Mucosa of descending colon (tissue), 3 donors: ENCODE measurements around the gene STK32A. TPM values are rescaled to one million over a fixed set of nuclear protein-coding genes. Genes with fewer than 3 reads are reported as not detected.

Source experiments
- ATAC-seq: fragments of 200-7000 bp; cut with Tn5 transposase; one replicate; pipeline ENCODE4 v1.9.1; 2020; ENCODE audit warnings: mild to moderate bottlenecking, moderate library complexity
- DNase-seq, 3 donors: peaks; one replicate each; pipeline ENCODE4 v3.0.0-alpha.2; 2020
- H3K36me3 ChIP-seq: fragments of 200-600 bp; one replicate; pipeline ENCODE4 v1.8.0; 2021; ENCODE audit warnings: low read depth, mild to moderate bottlenecking
- H3K4me1 ChIP-seq: fragments of 200-600 bp; one replicate; pipeline ENCODE4 v1.8.0; 2021; ENCODE audit warnings: low read depth, mild to moderate bottlenecking
- H3K4me3 ChIP-seq: fragments of 200-600 bp; one replicate; pipeline ENCODE4 v1.8.0; 2021; ENCODE audit warnings: mild to moderate bottlenecking
- H3K9me3 ChIP-seq: fragments of 200-600 bp; one replicate; pipeline ENCODE4 v1.8.0; 2021; ENCODE audit warnings: mild to moderate bottlenecking
- intact Hi-C, 2 donors: fragments of 100-400 bp; cut with DNase I in 1 of 2; cut with micrococcal nuclease in 1 of 2; formaldehyde crosslinking; loops; one replicate each; pipeline versions ENCODE4 v1.11.0 to v1.11.1; 2022; cut with DNase I, micrococcal nuclease
- total RNA-seq, 3 donors: library from RNA; stranded (reverse); fragmentation: NEBNext Ultra II Directional in 2 of 3; extraction: Animal tissue kit (Norgen Biotek cat#: 25700) in 2 of 3; gene quantifications; one replicate each; pipeline versions ENCODE4 v1.2.1 to v1.2.4, GENCODE V29; 2021 to 2023
- TF ChIP-seq, protein P1 (sequence below): fragments of 200-600 bp; IDR thresholded peaks from one replicate; pipeline ENCODE4 v1.8.0; 2022; ENCODE audit warnings: antibody characterized with exemption, mild to moderate bottlenecking
- donor health status: DM: no; HTN: no; CAD: no; lungs with moderate emphysema.
- donor health status: DM: no; HTN: no; CAD: no.
- donor health status: DM: no; HTN: yes; CAD: no.

STK32A gene
- total RNA-seq, 3 donors from 2014 or later = 0.43 to 4.0 (median 0.65) TPM

DNA sequence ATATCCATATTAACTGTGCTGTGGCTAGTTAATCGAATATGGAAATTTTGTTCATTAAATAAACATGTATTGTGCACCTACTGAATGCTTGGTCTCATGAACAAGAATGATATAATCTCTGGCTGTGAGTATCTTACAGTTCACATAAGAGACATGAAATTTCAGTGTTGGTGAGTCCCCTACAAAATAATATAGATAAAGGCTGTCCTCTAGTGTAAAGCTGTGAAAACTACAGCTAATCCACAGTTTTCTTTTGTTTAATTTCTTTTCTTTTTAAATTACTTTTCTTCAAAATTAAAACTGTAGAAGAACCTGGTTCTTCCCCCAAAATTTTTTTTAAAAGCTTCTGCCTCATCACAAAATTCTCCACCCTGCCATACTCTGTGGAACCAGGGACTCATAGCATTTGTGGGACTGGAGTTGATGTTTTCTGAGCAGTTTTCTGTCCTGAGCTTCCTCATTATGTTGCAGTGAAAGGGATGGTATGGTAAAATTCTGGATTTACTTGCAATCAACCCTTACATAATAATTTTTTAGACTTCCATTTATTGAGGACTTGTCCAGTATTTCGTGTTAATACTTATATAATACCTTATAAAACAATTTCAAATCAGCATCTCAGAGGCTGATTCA, 135.0 kb downstream of the STK32A start:
- intact Hi-C loops = loop anchor here (2.0 to 10.0 kb wide), 2 partner anchors 145 kb away; no protein-coding TSS in a partner anchor
- no peaks in the 10 kb centered on the region for H3K36me3 ChIP-seq
- no peaks in the 10 kb centered on the region for H3K4me1 ChIP-seq
- H3K4me3 ChIP-seq = no peak overlapping the region
- no peaks in the 10 kb centered on the region for H3K9me3 ChIP-seq
- DNase-seq (no peak), ATAC-seq (no peak)
- TF ChIP-seq, protein P1, sequence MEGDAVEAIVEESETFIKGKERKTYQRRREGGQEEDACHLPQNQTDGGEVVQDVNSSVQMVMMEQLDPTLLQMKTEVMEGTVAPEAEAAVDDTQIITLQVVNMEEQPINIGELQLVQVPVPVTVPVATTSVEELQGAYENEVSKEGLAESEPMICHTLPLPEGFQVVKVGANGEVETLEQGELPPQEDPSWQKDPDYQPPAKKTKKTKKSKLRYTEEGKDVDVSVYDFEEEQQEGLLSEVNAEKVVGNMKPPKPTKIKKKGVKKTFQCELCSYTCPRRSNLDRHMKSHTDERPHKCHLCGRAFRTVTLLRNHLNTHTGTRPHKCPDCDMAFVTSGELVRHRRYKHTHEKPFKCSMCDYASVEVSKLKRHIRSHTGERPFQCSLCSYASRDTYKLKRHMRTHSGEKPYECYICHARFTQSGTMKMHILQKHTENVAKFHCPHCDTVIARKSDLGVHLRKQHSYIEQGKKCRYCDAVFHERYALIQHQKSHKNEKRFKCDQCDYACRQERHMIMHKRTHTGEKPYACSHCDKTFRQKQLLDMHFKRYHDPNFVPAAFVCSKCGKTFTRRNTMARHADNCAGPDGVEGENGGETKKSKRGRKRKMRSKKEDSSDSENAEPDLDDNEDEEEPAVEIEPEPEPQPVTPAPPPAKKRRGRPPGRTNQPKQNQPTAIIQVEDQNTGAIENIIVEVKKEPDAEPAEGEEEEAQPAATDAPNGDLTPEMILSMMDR = no peak

DNA sequence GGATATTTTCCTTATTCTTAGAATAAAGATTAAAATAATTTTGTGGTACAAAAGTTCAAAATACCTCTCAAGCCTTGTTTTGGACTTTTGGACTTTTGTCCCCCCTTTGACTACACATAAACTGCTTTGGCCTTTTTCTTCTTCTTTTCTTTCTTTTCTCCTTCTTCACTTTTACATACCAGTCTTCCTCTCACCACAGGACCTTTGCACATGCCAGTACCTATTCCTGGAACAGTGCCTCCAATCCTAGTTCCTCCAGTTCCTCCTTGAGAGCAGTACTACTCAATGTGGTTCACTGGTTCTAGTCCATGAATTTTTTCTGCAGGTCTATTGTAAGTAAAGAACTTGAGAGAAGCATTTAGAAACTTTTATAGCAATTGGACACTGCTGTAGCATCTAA, 136.5 kb downstream of the STK32A start:
- Histone ChIP-seq H3K4me3 (no peak overlapping the region), H3K36me3 (no peaks in the 10 kb centered on the region), H3K4me1 (no peaks in the 10 kb centered on the region), H3K9me3 (no peaks in the 10 kb centered on the region)
- no peak for DNase-seq
- ATAC-seq = no peak
- TF ChIP-seq, protein P1 = no peak
- intact Hi-C loops = loop anchor here in 1 of 2 donors (10.0 kb wide), 1 partner anchor 146 kb away; no protein-coding TSS in a partner anchor

DNA sequence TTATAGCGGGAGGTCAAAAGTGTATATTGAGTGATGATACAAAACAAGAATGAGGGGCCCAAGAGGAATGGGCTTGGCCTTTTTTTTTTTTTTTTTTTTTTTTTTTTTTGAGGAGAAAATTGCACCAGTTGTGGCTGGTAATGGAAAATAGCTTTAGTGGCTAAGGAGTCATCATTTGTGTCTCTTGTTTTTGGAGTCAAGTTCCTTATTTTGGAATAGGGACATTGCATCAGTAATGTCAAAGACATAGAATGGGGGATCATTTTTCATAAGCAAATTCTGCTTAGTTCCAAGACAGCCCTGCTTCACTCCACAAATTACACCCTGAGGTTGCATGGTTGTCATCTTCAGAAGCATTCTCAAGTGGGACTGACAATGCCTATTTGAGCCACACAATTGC, 137.4 kb downstream of the STK32A start:
- H3K4me1 ChIP-seq = no peaks in the 10 kb centered on the region
- no peaks in the 10 kb centered on the region for H3K9me3 ChIP-seq
- TF ChIP-seq, protein P1 = no peak
- H3K36me3 ChIP-seq = no peaks in the 10 kb centered on the region
- DNase-seq (no peak), ATAC-seq (no peak)
- H3K4me3 ChIP-seq = no peak overlapping the region
- intact Hi-C loops = loop anchor here in 1 of 2 donors (10.0 kb wide), 1 partner anchor 147 kb away; no protein-coding TSS in a partner anchor

DNA sequence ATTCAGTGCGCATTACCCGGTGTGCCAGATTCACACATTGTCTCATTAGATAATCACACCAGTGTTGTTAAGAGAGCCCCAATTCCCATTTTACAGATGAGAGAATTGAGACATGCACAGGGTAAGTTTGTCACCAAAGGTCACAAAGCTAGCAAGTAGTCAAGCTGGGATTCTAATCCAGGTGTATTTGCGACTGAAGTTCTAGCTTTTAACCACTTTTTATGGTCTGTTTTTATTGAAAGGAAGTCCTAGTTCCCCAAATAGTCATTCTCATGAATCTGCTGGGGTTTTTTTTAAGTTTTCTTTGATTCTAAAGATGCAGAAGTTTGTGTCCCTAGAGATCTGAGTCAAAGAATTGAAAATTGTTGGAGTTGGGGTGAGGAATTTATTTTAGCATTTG, 138.5 kb downstream of the STK32A start:
- DNase-seq = no peak
- H3K4me1 ChIP-seq = no peaks in the 10 kb centered on the region
- ATAC-seq = no peak
- intact Hi-C loops = loop anchor here in 1 of 2 donors (10.0 kb wide), 1 partner anchor 149 kb away; no protein-coding TSS in a partner anchor
- TF ChIP-seq, protein P1 = no peak
- no peaks in the 10 kb centered on the region for H3K36me3 ChIP-seq
- H3K4me3 ChIP-seq = no peak overlapping the region
- H3K9me3 ChIP-seq = no peaks in the 10 kb centered on the region

DNA sequence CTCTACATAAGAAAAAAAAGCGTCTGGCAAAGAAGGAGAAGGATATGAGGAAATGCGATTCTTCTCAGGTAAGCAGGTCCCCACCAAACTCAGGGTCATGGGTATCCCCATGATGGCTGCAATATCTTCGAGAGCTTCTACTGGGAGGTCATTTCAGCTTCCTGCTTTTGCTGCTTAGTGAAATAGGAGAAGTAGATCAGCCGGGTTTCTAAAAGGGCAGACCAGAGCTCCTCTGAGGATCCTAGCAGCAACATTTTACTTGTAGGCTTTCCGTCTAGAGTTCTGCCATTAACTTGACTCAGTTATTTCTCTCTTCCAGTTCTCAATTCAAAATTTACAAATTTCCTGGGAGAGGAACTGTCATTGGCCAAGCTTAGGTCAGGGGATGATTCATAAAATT, 140.3 kb downstream of the STK32A start:
- TF ChIP-seq, protein P1 = no peak
- no peak overlapping the region for H3K4me3 ChIP-seq
- no peaks in the 10 kb centered on the region for H3K9me3 ChIP-seq
- intact Hi-C loops = loop anchor here in 1 of 2 donors (10.0 kb wide), 1 partner anchor 150 kb away; no protein-coding TSS in a partner anchor
- ATAC-seq (no peak), DNase-seq (no peak)
- no peaks in the 10 kb centered on the region for H3K4me1 ChIP-seq
- H3K36me3 ChIP-seq = no peaks in the 10 kb centered on the region
